ENCODE measurements around the gene PDS5A. TPM values are rescaled to one million over a fixed set of nuclear protein-coding genes. Genes with fewer than 3 reads are reported as not detected.
A peak's percentile ranks its signal among the peaks of the same experiment; 100 is the strongest.
"Not testable (repeated sequence)": the region's sequence is repeated elsewhere in the genome, so short reads cannot be mapped to it uniquely, and the experiment has no call there.

The PDS5A gene
- total RNA-seq, 1 donor from 2014 or later, result 82.1 TPM

GRCh38 chr4:39821951-39822350 is 155.8 kb downstream of the PDS5A start:
- Mint-ChIP-seq H3K4me1 (peaks cover 13% of the 10 kb centered on the region), H3K4me3 (no peak overlapping the region), H3K27me3 (ENCODE audit: low read depth) (no peaks in the 10 kb centered on the region), H3K9me3 (no peaks in the 10 kb centered on the region), H3K36me3 (ENCODE audit: low read depth) (peaks cover 2% of the 10 kb centered on the region), H3K27ac (ENCODE audit: unreplicated experiment) (no peak overlapping the region)
- TF ChIP-seq, protein P1, sequence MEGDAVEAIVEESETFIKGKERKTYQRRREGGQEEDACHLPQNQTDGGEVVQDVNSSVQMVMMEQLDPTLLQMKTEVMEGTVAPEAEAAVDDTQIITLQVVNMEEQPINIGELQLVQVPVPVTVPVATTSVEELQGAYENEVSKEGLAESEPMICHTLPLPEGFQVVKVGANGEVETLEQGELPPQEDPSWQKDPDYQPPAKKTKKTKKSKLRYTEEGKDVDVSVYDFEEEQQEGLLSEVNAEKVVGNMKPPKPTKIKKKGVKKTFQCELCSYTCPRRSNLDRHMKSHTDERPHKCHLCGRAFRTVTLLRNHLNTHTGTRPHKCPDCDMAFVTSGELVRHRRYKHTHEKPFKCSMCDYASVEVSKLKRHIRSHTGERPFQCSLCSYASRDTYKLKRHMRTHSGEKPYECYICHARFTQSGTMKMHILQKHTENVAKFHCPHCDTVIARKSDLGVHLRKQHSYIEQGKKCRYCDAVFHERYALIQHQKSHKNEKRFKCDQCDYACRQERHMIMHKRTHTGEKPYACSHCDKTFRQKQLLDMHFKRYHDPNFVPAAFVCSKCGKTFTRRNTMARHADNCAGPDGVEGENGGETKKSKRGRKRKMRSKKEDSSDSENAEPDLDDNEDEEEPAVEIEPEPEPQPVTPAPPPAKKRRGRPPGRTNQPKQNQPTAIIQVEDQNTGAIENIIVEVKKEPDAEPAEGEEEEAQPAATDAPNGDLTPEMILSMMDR (conservative IDR thresholded peaks at IDR 0.05), result no peak
- DNase-seq (ENCODE audit: low read depth, low spot score), result no peak

- DNase-seq (ENCODE audit: low read depth, low spot score), result no peak
- peak overlapping the region; percentile 52 for H3K27ac Mint-ChIP-seq (ENCODE audit: unreplicated experiment)
Measured at GRCh38 chr4:39820186-39820585, 157.5 kb downstream of the PDS5A start.

GRCh38 chr4:39818646-39819045 is 159.1 kb downstream of the PDS5A start:
- no peaks in the 10 kb centered on the region for H3K9me3 Mint-ChIP-seq
- no peak overlapping the region for H3K4me3 Mint-ChIP-seq
- peaks cover 13% of the 10 kb centered on the region for H3K4me1 Mint-ChIP-seq
- no peak overlapping the region for H3K27ac Mint-ChIP-seq (ENCODE audit: unreplicated experiment)
- DNase-seq (ENCODE audit: low read depth, low spot score), result no peak
- H3K36me3 Mint-ChIP-seq (ENCODE audit: low read depth), result peaks cover 2% of the 10 kb centered on the region
- TF ChIP-seq, protein P1 (conservative IDR thresholded peaks at IDR 0.05), result no peak
- no peaks in the 10 kb centered on the region for H3K27me3 Mint-ChIP-seq (ENCODE audit: low read depth)

More at GRCh38 chr4:39820186-39820585, 157.5 kb downstream of the PDS5A start:
- Mint-ChIP-seq H3K4me1 (peaks cover 13% of the 10 kb centered on the region), H3K36me3 (ENCODE audit: low read depth) (peaks cover 2% of the 10 kb centered on the region), H3K4me3 (no peak overlapping the region), H3K27me3 (ENCODE audit: low read depth) (no peaks in the 10 kb centered on the region), H3K9me3 (no peaks in the 10 kb centered on the region)
- TF ChIP-seq, protein P1 (conservative IDR thresholded peaks at IDR 0.05), result no peak

GRCh38 chr4:39814403-39815185 is 163.1 kb downstream of the PDS5A start:
- Mint-ChIP-seq H3K9me3 (peaks cover 4% of the 10 kb centered on the region), H3K27ac (ENCODE audit: unreplicated experiment) (peak overlapping the region; percentile 19), H3K27me3 (ENCODE audit: low read depth) (no peaks in the 10 kb centered on the region), H3K4me1 (peaks cover 5% of the 10 kb centered on the region), H3K36me3 (ENCODE audit: low read depth) (peaks cover 4% of the 10 kb centered on the region), H3K4me3 (no peak overlapping the region)
- TF ChIP-seq, protein P1 (conservative IDR thresholded peaks at IDR 0.05), result no peak
- no peak for DNase-seq (ENCODE audit: low read depth, low spot score)

- H3K4me1 Mint-ChIP-seq; H3K27ac Mint-ChIP-seq (ENCODE audit: unreplicated experiment); H3K4me3 Mint-ChIP-seq; H3K27me3 Mint-ChIP-seq (ENCODE audit: low read depth); DNase-seq (ENCODE audit: low read depth, low spot score); H3K36me3 Mint-ChIP-seq (ENCODE audit: low read depth); H3K9me3 Mint-ChIP-seq: not testable (repeated sequence)
Measured at GRCh38 chr4:39813761-39814160, 163.9 kb downstream of the PDS5A start.

GRCh38 chr4:39813033-39813432 is 164.7 kb downstream of the PDS5A start:
- H3K4me1 Mint-ChIP-seq; H3K4me3 Mint-ChIP-seq; H3K27ac Mint-ChIP-seq (ENCODE audit: unreplicated experiment); DNase-seq (ENCODE audit: low read depth, low spot score); H3K9me3 Mint-ChIP-seq; H3K36me3 Mint-ChIP-seq (ENCODE audit: low read depth); H3K27me3 Mint-ChIP-seq (ENCODE audit: low read depth): not testable (repeated sequence)
